BE2C (cell line): ENCODE measurements around the gene PHKA1.
A peak's percentile ranks its signal among the peaks of the same experiment; 100 is the strongest.

Source experiments
- DNase-seq: peaks from one replicate; pipeline ENCODE4 v3.0.0-alpha.2; 2020
- H3K27me3 ChIP-seq: fragments of 250-450 bp; sonication (Bioruptor Pico); 2 replicates; pipeline ENCODE4 v1.5.1; 2020; ENCODE audit warnings: mild to moderate bottlenecking
- H3K36me3 ChIP-seq: fragments of 250-450 bp; sonication (Bioruptor Pico); 2 replicates; pipeline ENCODE4 v1.5.1; 2020; ENCODE audit warnings: mild to moderate bottlenecking
- H3K4me1 ChIP-seq: fragments of 250-450 bp; sonication (Bioruptor Pico); 2 replicates; pipeline ENCODE4 v1.5.1; 2020
- H3K4me3 ChIP-seq: 2 replicates; pipeline ENCODE4 v1.5.1; 2011; ENCODE audit warnings: low read depth, low read length
- H3K9me3 ChIP-seq: fragments of 250-450 bp; sonication (Bioruptor Pico); 2 replicates; pipeline ENCODE4 v1.5.1; 2020
- TF ChIP-seq, protein P1 (sequence below): IDR thresholded peaks from 2 replicates; pipeline ENCODE4 v1.5.1; 2012; ENCODE audit warnings: mild to moderate bottlenecking, low read depth, low read length

PHKA1 gene

GRCh38 chrX:72576141-72576894 is 137.8 kb downstream of the PHKA1 start:
- H3K9me3 ChIP-seq = no peaks in the 10 kb centered on the region
- H3K36me3 ChIP-seq = no peaks in the 10 kb centered on the region
- no peak overlapping the region for H3K4me3 ChIP-seq
- no peaks in the 10 kb centered on the region for H3K4me1 ChIP-seq
- no peak for DNase-seq
- no peaks in the 10 kb centered on the region for H3K27me3 ChIP-seq
- TF ChIP-seq, protein P1, sequence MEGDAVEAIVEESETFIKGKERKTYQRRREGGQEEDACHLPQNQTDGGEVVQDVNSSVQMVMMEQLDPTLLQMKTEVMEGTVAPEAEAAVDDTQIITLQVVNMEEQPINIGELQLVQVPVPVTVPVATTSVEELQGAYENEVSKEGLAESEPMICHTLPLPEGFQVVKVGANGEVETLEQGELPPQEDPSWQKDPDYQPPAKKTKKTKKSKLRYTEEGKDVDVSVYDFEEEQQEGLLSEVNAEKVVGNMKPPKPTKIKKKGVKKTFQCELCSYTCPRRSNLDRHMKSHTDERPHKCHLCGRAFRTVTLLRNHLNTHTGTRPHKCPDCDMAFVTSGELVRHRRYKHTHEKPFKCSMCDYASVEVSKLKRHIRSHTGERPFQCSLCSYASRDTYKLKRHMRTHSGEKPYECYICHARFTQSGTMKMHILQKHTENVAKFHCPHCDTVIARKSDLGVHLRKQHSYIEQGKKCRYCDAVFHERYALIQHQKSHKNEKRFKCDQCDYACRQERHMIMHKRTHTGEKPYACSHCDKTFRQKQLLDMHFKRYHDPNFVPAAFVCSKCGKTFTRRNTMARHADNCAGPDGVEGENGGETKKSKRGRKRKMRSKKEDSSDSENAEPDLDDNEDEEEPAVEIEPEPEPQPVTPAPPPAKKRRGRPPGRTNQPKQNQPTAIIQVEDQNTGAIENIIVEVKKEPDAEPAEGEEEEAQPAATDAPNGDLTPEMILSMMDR = no peak

DNA sequence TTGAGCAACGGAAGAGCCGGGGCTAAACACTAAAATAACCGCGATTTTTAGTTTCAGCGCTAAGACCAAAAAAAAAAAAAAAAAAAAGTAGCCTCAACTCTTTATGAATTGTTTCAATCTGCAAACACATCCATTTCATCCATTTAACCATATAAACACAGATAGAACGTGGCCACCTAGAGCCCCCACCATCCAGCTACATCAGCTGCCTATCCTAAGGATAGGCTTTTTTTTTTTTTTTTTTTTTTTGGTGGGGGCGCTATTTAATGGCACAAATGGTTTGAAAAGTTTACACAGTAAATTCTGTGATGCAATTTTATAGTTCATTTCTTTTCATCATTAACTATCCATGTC is 141.0 kb downstream of the PHKA1 start:
- Histone ChIP-seq H3K36me3 (no peaks in the 10 kb centered on the region), H3K4me3 (peak overlapping the region; percentile 88), H3K4me1 (no peaks in the 10 kb centered on the region), H3K27me3 (no peaks in the 10 kb centered on the region), H3K9me3 (no peaks in the 10 kb centered on the region)
- no peak for DNase-seq
- TF ChIP-seq, protein P1 = no peak

GRCh38 chrX:72572248-72573157 is 141.6 kb downstream of the PHKA1 start, which contains the start of gene HDAC8:
HDAC8 (minus strand) TSS chrX:72572843; CDS start chrX:72572761, 82 bp downstream.
- TF ChIP-seq, protein P1 = no peak
- no peaks in the 10 kb centered on the region; the same call in 1 of the 2 replicates for H3K36me3 ChIP-seq
- DNase-seq = peak; percentile 74
- peak within 1 kb of the TSS; percentile 88 for H3K4me3 ChIP-seq
- no peaks in the 10 kb centered on the region for H3K4me1 ChIP-seq
- H3K9me3 ChIP-seq = no peaks in the 10 kb centered on the region
- H3K27me3 ChIP-seq = no peaks in the 10 kb centered on the region

GRCh38 chrX:72569786-72570185 is 144.3 kb downstream of the PHKA1 start:
- Histone ChIP-seq H3K36me3 (no peaks in the 10 kb centered on the region; the same call in 1 of the 2 replicates), H3K4me1 (no peaks in the 10 kb centered on the region), H3K27me3 (no peaks in the 10 kb centered on the region), H3K9me3 (no peaks in the 10 kb centered on the region), H3K4me3 (no peak overlapping the region)
- TF ChIP-seq, protein P1 = no peak
- DNase-seq = no peak

GRCh38 chrX:72568406-72569092 is 145.6 kb downstream of the PHKA1 start:
- Histone ChIP-seq H3K36me3 (no peaks in the 10 kb centered on the region; the same call in 1 of the 2 replicates), H3K4me1 (no peaks in the 10 kb centered on the region), H3K9me3 (no peaks in the 10 kb centered on the region), H3K27me3 (no peaks in the 10 kb centered on the region), H3K4me3 (no peak overlapping the region)
- DNase-seq = no peak
- TF ChIP-seq, protein P1 = no peak
